IPS-18a (cell line): Measurements from ENCODE around the gene SYNM.
"Not testable (repeated sequence)": the region's sequence is repeated elsewhere in the genome, so short reads cannot be mapped to it uniquely, and the experiment has no call there.

Experiments
- H3K27ac ChIP-seq: one replicate; pipeline ENCODE4 v1.5.1; 2013; ENCODE audit warnings: low read length
- H3K27me3 ChIP-seq: one replicate; pipeline ENCODE4 v1.6.1; 2013; ENCODE audit warnings: mild to moderate bottlenecking, low read length; ENCODE audit not compliant: control insufficient read depth, insufficient read depth
- H3K36me3 ChIP-seq: one replicate; pipeline ENCODE4 v1.6.1; 2013; ENCODE audit warnings: low read depth, low read length; ENCODE audit not compliant: control insufficient read depth
- H3K4me1 ChIP-seq: one replicate; pipeline ENCODE4 v1.6.1; 2013; ENCODE audit warnings: low read depth, low read length; ENCODE audit not compliant: control insufficient read depth
- H3K4me3 ChIP-seq: one replicate; pipeline ENCODE4 v1.5.1; 2013; ENCODE audit warnings: low read length
- H3K9ac ChIP-seq: one replicate; pipeline ENCODE4 v1.6.1; 2013; ENCODE audit warnings: mild to moderate bottlenecking, low read length, moderate library complexity
- H3K9me3 ChIP-seq: one replicate; pipeline ENCODE4 v1.6.1; 2013; ENCODE audit warnings: low read depth, low read length; ENCODE audit not compliant: control insufficient read depth

The SYNM gene, protein sequence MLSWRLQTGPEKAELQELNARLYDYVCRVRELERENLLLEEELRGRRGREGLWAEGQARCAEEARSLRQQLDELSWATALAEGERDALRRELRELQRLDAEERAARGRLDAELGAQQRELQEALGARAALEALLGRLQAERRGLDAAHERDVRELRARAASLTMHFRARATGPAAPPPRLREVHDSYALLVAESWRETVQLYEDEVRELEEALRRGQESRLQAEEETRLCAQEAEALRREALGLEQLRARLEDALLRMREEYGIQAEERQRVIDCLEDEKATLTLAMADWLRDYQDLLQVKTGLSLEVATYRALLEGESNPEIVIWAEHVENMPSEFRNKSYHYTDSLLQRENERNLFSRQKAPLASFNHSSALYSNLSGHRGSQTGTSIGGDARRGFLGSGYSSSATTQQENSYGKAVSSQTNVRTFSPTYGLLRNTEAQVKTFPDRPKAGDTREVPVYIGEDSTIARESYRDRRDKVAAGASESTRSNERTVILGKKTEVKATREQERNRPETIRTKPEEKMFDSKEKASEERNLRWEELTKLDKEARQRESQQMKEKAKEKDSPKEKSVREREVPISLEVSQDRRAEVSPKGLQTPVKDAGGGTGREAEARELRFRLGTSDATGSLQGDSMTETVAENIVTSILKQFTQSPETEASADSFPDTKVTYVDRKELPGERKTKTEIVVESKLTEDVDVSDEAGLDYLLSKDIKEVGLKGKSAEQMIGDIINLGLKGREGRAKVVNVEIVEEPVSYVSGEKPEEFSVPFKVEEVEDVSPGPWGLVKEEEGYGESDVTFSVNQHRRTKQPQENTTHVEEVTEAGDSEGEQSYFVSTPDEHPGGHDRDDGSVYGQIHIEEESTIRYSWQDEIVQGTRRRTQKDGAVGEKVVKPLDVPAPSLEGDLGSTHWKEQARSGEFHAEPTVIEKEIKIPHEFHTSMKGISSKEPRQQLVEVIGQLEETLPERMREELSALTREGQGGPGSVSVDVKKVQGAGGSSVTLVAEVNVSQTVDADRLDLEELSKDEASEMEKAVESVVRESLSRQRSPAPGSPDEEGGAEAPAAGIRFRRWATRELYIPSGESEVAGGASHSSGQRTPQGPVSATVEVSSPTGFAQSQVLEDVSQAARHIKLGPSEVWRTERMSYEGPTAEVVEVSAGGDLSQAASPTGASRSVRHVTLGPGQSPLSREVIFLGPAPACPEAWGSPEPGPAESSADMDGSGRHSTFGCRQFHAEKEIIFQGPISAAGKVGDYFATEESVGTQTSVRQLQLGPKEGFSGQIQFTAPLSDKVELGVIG (N-terminal part only)

DNA sequence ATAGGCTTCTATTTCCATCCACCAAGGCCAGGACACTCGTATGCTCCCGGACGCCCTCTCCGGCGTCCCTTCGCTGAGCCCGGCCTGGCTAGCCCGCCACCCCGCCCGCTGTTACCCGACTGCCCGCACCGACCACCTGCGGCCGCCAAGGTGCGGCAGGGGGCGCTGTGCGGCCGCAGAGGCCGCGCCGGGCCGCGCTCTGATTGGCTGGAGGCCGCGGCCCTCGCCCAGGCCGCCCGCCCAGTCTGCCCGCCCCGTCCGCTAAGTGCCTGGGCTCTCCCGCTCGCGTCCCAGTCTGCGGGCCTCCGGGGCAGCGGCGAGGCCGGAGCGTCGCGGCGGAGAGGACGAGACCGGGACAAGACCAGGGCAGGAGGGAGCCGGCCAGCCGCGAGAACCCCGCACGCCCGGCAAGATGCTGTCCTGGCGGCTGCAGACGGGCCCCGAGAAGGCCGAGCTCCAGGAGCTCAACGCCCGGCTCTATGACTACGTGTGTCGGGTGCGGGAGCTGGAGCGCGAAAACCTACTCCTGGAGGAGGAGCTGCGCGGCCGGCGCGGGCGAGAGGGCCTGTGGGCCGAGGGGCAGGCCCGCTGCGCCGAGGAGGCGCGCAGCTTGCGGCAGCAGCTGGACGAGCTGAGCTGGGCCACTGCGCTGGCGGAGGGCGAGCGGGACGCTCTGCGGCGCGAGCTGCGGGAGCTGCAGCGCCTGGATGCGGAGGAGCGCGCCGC, at the start of gene SYNM:
SYNM (plus strand) TSS at position 293 of the 726 bp plus-strand sequence; CDS start at position 413, 120 bp downstream.
- H3K4me1 ChIP-seq = no peaks in the 10 kb centered on the region
- no peaks in the 10 kb centered on the region for H3K9me3 ChIP-seq
- H3K36me3 ChIP-seq = no peaks in the 10 kb centered on the region
- no peak within 1 kb of the TSS for H3K9ac ChIP-seq
- peaks cover 68% of the 10 kb centered on the region for H3K27me3 ChIP-seq
- H3K27ac ChIP-seq = no peak within 1 kb of the TSS
- H3K4me3 ChIP-seq = peak within 1 kb of the TSS; percentile 44

DNA sequence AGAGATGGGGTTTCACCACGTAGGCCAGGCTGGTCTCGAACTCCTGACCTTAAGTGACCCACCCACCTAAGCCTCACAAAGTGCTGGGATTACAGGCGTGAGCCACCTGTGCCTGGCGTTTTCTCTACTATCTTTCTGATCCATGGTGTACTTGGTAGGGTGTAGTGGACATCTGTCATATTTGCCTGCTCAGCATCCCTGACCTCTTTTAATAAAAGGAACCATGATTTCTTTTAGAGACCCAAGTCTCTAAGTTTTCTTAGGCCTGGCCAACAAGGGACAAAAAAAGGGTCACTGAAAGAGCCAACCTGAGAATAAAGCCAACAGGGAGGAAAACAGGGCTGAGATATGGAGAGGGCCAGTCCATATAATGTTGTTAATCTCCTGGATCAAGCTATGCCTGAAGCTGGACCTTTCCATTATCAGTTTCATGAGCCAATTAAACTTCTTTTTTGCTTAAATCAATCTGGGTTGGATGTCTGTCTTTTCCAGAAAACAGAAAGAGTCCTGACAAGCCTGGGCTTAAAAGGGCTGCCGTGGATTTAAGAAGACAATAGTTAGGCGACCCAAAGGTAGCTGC, 49.2 kb upstream of the SYNM start:
- no peaks in the 10 kb centered on the region for H3K9me3 ChIP-seq
- no peak overlapping the region for H3K9ac ChIP-seq
- H3K36me3 ChIP-seq = no peaks in the 10 kb centered on the region
- H3K4me3 ChIP-seq = no peak overlapping the region
- H3K27ac ChIP-seq = no peak overlapping the region
- peaks cover 6% of the 10 kb centered on the region for H3K27me3 ChIP-seq
- H3K4me1 ChIP-seq = no peaks in the 10 kb centered on the region

DNA sequence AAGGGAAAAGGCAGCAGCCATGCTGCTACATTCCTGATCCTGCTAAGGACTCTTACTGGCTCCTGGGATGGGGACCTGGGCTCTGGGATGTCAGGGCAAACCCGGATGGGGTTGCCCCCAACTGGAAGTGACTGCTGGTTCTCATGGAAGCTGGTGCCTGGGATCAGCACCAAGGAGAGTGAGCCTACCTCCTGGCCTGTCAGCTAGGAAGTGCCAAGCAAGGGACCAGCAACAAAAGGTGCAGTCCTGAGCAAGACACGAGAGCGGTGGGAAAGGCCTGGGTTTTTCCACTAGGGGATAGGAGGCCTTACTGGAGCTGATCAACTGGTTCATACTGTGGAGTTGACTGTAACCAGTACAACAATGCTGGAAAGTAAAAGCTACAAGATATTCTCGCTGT, 47.9 kb upstream of the SYNM start:
- Histone ChIP-seq H3K9ac (no peak overlapping the region), H3K27ac (no peak overlapping the region), H3K27me3 (peaks cover 6% of the 10 kb centered on the region), H3K36me3 (no peaks in the 10 kb centered on the region), H3K4me3 (no peak overlapping the region), H3K9me3 (no peaks in the 10 kb centered on the region), H3K4me1 (no peaks in the 10 kb centered on the region)

DNA sequence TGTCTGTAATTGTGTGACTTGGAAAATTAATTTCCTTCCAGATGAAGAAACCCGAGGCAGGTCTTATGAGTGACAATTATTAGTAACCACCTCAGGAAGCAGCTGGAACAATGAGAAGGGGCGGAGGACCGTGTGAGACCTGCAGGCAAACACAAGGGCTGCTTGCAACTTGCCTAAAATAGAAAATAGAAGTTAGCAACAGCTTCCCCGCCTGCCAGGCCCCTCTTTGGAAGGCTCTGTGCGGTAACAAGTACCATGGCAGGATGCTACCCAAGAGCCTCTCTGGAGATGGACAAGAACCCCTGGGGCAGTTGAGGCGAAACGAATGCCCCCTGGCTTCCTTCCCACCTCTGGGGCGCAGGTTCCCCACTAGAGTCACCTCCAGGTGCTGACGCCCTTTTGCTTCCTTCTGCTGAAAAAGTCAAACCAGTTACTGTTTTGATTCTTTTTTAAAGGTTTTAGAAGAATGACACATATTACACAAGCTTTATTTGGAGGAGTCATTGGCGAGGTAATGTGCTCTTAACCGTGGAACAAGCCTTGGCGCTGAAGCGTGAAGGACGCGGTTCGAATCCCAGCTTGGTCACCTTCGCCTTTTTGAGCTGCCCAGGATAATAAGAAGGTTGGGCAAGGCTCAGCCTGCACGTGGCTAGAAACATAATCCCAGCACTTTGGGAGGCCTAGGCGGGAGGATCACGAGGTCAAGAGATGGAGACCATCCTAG, 47.0 kb upstream of the SYNM start:
- Histone ChIP-seq H3K4me1 (no peaks in the 10 kb centered on the region), H3K36me3 (no peaks in the 10 kb centered on the region), H3K27ac (no peak overlapping the region), H3K9me3 (no peaks in the 10 kb centered on the region), H3K27me3 (peaks cover 6% of the 10 kb centered on the region), H3K9ac (no peak overlapping the region), H3K4me3 (no peak overlapping the region)

DNA sequence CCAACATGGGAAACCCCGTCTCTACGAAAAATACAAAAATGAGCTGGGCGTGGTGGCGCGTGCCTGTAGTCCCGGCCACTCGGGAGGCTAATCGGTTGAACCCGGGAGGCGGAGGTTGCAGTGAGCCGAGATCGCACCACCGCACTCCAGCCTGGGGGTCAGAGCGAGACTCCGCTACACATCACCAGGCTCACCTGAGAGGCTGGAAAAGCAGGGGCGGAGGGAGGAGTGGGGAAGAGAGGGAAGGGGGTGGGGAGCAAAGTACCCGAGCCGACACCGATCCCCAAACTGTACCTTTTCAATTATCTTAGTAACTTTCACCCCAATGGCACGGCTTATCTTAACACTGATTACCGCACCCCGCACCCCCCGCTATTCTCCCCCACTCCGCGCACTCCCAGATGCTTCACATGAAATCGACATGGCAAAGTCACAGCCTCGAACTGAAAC, 46.4 kb upstream of the SYNM start:
- Histone ChIP-seq H3K36me3 (no peaks in the 10 kb centered on the region), H3K9ac (no peak overlapping the region), H3K9me3 (no peaks in the 10 kb centered on the region), H3K27ac (no peak overlapping the region), H3K4me3 (peak overlapping the region; percentile 57), H3K27me3 (peaks cover 6% of the 10 kb centered on the region), H3K4me1 (no peaks in the 10 kb centered on the region)

DNA sequence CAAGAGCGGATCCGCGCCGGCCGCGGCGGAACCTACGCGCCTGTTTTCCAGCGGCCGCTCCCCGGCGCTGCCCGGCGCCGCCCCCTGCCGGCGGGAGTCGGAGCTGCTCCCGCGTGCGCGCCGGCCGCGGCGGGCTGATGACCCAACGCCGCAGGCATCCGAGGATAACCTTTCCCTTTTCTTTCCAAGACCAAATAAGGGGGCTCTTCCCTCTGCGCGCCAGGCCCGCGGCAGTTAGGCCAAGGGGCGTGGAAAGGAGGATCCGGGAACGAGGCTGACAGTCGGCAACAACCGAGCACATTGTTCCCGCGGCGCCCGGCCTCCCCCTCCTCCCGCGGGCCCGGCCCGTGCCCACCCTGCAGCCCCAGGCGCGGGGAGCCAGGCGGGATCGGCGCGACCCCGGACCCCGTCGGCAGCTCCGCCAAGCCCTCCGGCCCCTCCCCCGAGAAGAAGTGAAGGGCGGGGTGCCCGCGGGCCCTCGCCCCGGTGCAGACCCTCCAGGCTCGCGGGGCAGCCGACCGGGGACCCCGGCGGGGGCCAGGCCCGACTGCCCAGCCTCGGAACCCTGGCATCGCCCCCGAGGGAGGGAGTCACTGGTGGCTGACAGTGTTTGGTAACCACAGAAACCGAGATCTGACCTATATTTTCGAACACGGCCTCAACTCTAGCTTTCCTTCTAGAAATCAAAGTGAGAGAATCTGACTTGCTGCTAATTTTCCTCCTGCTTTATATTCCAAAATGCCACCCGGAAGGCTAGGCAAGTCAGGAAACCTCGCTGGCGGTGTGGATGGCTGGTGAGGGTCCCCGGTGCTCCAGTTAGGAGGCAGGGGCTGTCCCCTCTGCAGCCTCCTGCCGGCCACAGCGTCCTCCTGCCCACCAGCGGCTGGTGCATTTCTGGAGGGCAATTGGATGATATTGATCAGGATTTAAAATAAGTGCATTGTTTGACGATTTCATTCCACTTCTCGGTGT, 45.6 kb upstream of the SYNM start:
- no peaks in the 10 kb centered on the region for H3K9me3 ChIP-seq
- no peaks in the 10 kb centered on the region for H3K36me3 ChIP-seq
- H3K27me3 ChIP-seq = peaks cover 6% of the 10 kb centered on the region
- H3K27ac ChIP-seq = no peak overlapping the region
- H3K4me3 ChIP-seq = peak overlapping the region; percentile 77
- no peaks in the 10 kb centered on the region for H3K4me1 ChIP-seq
- peak overlapping the region; percentile 87 for H3K9ac ChIP-seq

DNA sequence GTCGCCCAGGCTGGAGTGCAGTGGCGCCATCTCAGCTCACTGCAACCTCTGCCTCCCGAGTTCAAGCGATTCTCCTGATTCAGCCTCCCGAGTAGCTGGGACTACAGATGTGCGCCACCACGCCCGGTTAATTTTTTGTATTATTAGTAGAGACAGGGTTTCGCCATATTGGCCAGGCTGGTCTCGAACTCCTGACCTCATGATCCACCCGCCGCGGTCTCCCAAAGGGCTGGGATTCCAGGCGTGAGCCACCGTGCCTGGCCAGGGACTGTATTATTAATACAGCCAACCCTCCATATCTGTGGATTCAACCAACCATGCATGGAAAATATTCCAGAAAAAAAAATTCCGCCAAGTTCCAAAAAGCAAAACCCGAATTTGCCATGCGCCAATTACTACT, 44.7 kb upstream of the SYNM start:
- not testable (repeated sequence) for H3K27me3 ChIP-seq

DNA sequence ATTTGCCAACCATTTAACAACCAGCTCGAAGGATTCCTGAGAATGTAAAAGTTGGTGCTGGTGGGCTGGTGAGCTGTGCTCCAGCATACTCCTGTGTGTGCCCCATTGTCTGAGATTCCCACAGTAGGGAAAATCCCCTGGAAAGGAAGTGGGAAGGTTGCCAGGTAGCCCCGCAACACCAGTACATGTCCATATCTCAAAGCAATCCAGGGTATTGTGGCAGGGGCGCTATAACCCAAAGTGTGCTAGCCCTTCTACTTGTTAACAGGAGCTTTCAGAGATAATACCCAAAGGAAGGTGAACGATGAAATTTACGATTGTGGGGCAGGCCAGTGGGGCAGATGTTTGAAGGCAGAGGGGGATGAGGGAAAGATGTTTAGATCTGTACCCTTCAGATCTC, 42.7 kb upstream of the SYNM start:
- H3K4me3 ChIP-seq = no peak overlapping the region
- H3K9me3 ChIP-seq = no peaks in the 10 kb centered on the region
- H3K9ac ChIP-seq = no peak overlapping the region
- no peaks in the 10 kb centered on the region for H3K4me1 ChIP-seq
- no peak overlapping the region for H3K27ac ChIP-seq
- peaks cover 6% of the 10 kb centered on the region for H3K27me3 ChIP-seq
- no peaks in the 10 kb centered on the region for H3K36me3 ChIP-seq

More for the DNA sequence above, 44.7 kb upstream of the SYNM start:
- H3K9ac ChIP-seq, H3K9me3 ChIP-seq, H3K4me3 ChIP-seq, H3K36me3 ChIP-seq, H3K27ac ChIP-seq, H3K4me1 ChIP-seq: not testable (repeated sequence)

DNA sequence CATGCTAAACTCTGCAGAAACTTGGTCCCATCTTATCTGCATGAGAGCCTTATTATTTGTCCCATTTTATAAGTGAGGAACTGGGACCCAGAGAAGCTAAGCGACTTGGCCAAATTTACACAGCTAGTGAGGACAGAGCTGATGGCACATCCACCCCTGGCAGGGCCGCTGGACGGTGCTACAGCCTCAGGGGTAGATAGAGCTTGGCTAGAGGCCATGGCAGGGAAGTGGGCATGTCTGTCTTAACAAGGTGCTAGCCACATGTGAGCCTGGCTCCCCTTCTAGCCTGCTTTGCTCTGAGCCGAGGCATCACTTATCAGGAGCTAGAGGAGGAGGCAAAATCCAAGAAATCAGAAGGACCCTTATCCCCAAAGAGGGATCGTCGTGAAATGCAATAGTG, 36.7 kb upstream of the SYNM start:
- Histone ChIP-seq H3K27ac (no peak overlapping the region), H3K4me3 (no peak overlapping the region), H3K4me1 (peaks cover 3% of the 10 kb centered on the region), H3K27me3 (no peaks in the 10 kb centered on the region), H3K9me3 (no peaks in the 10 kb centered on the region), H3K9ac (no peak overlapping the region), H3K36me3 (no peaks in the 10 kb centered on the region)
